ENCODE measurements around the gene UPF3A. TPM values are rescaled to one million over a fixed set of nuclear protein-coding genes. Genes with fewer than 3 reads are reported as not detected.
"Not testable (repeated sequence)": the region's sequence is repeated elsewhere in the genome, so short reads cannot be mapped to it uniquely, and the experiment has no call there.

The UPF3A gene
- total RNA-seq, 1 experiment from 2014 or later = 88.3 TPM

DNA sequence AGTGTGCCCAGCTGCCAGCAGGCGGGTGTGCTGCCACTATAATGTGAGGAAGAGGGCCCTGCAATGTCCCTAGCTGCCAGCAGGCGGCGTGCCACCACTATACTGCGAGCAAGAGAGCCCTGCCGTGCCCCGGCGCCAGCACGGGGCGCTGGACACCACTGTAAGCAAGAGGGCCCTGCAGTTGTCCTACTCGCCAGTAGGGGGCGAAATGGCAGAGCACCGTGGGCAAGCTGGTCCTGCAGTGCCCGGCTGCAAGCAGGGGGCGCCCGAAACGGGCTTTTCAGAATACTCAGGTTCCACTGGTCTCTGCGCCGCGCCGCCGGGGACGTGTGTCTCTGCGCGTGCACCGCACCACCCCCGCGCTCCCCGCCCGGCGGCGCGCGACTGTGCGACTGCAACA is 71.4 kb downstream of the UPF3A start:
- BruUV-seq (replicated peaks); H3K4me1 Mint-ChIP-seq (ENCODE audit: low read depth, unreplicated experiment); CTCF ChIA-PET; H3K9me3 ChIP-seq; H3K36me3 ChIP-seq (ENCODE audit: control insufficient read depth, insufficient read depth, low read length); H3K36me3 Mint-ChIP-seq (ENCODE audit: insufficient read depth, unreplicated experiment); H3K9me3 Mint-ChIP-seq (ENCODE audit: unreplicated experiment); H3K27me3 ChIP-seq (replicated peaks; ENCODE audit: control insufficient read depth, insufficient read depth, low read length); H3K27me3 Mint-ChIP-seq (ENCODE audit: insufficient read depth, unreplicated experiment); H3K4me1 ChIP-seq; POLR2A ChIA-PET; intact Hi-C loops (cut with micrococcal nuclease; ENCODE audit: unreplicated experiment); H3K4me3 ChIP-seq (ENCODE audit: low read depth, low read length); H3K4me3 Mint-ChIP-seq (ENCODE audit: unreplicated experiment); H3K27ac Mint-ChIP-seq (ENCODE audit: unreplicated experiment): not testable (repeated sequence)
- DNase-seq = peak; percentile 45 to 48
- TF ChIP-seq, protein P1, sequence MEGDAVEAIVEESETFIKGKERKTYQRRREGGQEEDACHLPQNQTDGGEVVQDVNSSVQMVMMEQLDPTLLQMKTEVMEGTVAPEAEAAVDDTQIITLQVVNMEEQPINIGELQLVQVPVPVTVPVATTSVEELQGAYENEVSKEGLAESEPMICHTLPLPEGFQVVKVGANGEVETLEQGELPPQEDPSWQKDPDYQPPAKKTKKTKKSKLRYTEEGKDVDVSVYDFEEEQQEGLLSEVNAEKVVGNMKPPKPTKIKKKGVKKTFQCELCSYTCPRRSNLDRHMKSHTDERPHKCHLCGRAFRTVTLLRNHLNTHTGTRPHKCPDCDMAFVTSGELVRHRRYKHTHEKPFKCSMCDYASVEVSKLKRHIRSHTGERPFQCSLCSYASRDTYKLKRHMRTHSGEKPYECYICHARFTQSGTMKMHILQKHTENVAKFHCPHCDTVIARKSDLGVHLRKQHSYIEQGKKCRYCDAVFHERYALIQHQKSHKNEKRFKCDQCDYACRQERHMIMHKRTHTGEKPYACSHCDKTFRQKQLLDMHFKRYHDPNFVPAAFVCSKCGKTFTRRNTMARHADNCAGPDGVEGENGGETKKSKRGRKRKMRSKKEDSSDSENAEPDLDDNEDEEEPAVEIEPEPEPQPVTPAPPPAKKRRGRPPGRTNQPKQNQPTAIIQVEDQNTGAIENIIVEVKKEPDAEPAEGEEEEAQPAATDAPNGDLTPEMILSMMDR (IDR thresholded peaks at IDR 0.05; ENCODE audit: insufficient read depth in 1 of 2, low read depth in 1 of 2, low read length in 1 of 2, severe bottlenecking in 1 of 2, unreplicated experiment in 1 of 2) = peak in 1 of 2 experiments; percentile 77

DNA sequence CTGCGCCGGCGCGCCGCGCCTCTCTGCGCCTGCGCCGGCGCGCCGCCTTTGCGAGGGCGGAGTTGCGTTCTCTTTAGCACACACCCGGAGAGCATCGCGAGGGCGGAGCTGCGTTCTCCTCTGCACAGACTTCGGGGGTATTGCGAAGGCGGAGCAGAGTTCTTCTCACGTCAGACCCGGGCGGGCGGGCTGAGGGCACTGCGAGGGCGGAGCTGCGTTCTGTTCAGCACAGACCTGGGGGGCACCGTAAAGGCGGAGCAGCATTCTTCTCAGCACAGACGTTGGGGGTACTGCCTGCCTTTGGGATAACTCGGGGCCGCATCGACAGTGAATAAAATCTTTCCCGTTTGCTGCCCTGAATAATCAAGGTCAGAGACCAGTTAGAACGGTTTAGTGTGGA is 72.0 kb downstream of the UPF3A start:
- H3K4me1 ChIP-seq; H3K27me3 ChIP-seq (replicated peaks; ENCODE audit: control insufficient read depth, insufficient read depth, low read length); H3K36me3 Mint-ChIP-seq (ENCODE audit: insufficient read depth, unreplicated experiment); H3K4me3 ChIP-seq (ENCODE audit: low read depth, low read length); H3K36me3 ChIP-seq (ENCODE audit: control insufficient read depth, insufficient read depth, low read length); H3K4me3 Mint-ChIP-seq (ENCODE audit: unreplicated experiment); H3K4me1 Mint-ChIP-seq (ENCODE audit: low read depth, unreplicated experiment); BruUV-seq (replicated peaks); H3K9me3 Mint-ChIP-seq (ENCODE audit: unreplicated experiment); H3K9me3 ChIP-seq; CTCF ChIA-PET; POLR2A ChIA-PET; intact Hi-C loops (cut with micrococcal nuclease; ENCODE audit: unreplicated experiment); H3K27ac Mint-ChIP-seq (ENCODE audit: unreplicated experiment); H3K27me3 Mint-ChIP-seq (ENCODE audit: insufficient read depth, unreplicated experiment): not testable (repeated sequence)
- peak; percentile 15 to 43 for DNase-seq

Small RNAs within 50 kb of the gene (microRNA-seq; reads per million reads assigned to microRNA genes)
- gene MIR4502 (0.74 reads per million), gene MIR548AR (not detected)

Other genes starting within 250 kb of the UPF3A start
- gene RASA3, start 149.0 kb upstream of the UPF3A start, total RNA-seq (2022) = 0.88 and 0.95 TPM in 2 replicates
- not detected in 2 replicates for gene CFAP97D2, start 102.3 kb upstream of the UPF3A start, total RNA-seq (2022)
- gene CDC16, start 46.7 kb upstream of the UPF3A start, total RNA-seq (2022) = 80.5 and 80.8 TPM in 2 replicates
- 39.6 and 42.1 TPM in 2 replicates for gene CHAMP1, start 32.9 kb downstream of the UPF3A start, total RNA-seq (2022)